Progenitor cell of endocrine pancreas (in vitro differentiated cells): ENCODE measurements around the gene UFSP2. TPM values are rescaled to one million over a fixed set of nuclear protein-coding genes. Genes with fewer than 3 reads are reported as not detected.

ENCODE experiments used
- DNase-seq: peaks from one replicate; pipeline ENCODE4 v3.0.0; 2021; ENCODE audit warnings: low spot score; ENCODE audit not compliant: unreplicated experiment
- H3K27ac Mint-ChIP-seq: 2 replicates; pipeline ENCODE4 v1.8.0; 2021; ENCODE audit warnings: mild to moderate bottlenecking, moderate library complexity, mixed read lengths
- H3K27me3 Mint-ChIP-seq: 2 replicates; pipeline ENCODE4 v1.8.0; 2021; ENCODE audit warnings: mixed read lengths
- H3K36me3 Mint-ChIP-seq: 2 replicates; pipeline ENCODE4 v1.8.0; 2022; ENCODE audit warnings: mixed read lengths; ENCODE audit not compliant: insufficient read depth
- H3K4me1 Mint-ChIP-seq: 2 replicates; pipeline ENCODE4 v1.8.0; 2021; ENCODE audit warnings: low read depth, mixed read lengths
- H3K4me3 Mint-ChIP-seq: 2 replicates; pipeline ENCODE4 v1.8.0; 2021; ENCODE audit warnings: low read depth, mild to moderate bottlenecking, moderate library complexity, mixed read lengths
- H3K9me3 Mint-ChIP-seq: 2 replicates; pipeline ENCODE4 v1.8.0; 2021; ENCODE audit warnings: low read depth, mixed read lengths
- total RNA-seq: library from RNA; stranded (reverse); gene quantifications from 2 replicates; pipeline ENCODE4 v1.2.1, GENCODE V29; 2021
- TF ChIP-seq, protein P1 (sequence below): fragments of 200-600 bp; sonication (generic); IDR thresholded peaks from one replicate; pipeline ENCODE4 v1.5.0; 2021; ENCODE audit warnings: antibody characterized with exemption, mild to moderate bottlenecking; ENCODE audit not compliant: unreplicated experiment

UFSP2 gene
- total RNA-seq, 1 donor from 2014 or later, result 32.3 TPM

GRCh38 chr4:185465707-185466106 is 39.9 kb upstream of the UFSP2 start:
- peaks cover 52% of the 10 kb centered on the region for H3K27me3 Mint-ChIP-seq
- no peak overlapping the region for H3K27ac Mint-ChIP-seq
- peaks cover 3% of the 10 kb centered on the region for H3K9me3 Mint-ChIP-seq

DNA sequence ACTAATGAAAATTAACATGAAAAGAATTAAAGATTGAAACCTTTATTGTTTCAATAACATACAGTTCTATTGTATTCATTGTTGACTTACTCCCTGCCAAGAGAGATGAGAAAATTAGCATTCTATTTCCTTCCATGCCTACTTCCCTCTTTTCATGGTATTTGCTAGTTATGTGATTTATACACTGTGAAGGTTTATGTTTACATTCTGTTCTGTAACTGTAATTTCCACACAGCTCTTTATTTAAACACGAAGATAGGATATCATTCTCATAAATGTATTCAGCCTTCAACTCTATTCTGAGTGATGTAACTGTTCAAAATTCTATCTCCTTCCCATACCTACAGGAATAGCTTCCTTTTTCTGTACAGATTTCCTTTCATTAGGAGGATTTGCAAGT is 39.1 kb upstream of the UFSP2 start:
- no peak for DNase-seq
- Mint-ChIP-seq H3K4me3 (no peak overlapping the region), H3K27ac (no peak overlapping the region), H3K36me3 (peaks cover 2% of the 10 kb centered on the region), H3K9me3 (peaks cover 3% of the 10 kb centered on the region), H3K4me1 (peaks cover 9% of the 10 kb centered on the region), H3K27me3 (peaks cover 50% of the 10 kb centered on the region)
- TF ChIP-seq, protein P1, sequence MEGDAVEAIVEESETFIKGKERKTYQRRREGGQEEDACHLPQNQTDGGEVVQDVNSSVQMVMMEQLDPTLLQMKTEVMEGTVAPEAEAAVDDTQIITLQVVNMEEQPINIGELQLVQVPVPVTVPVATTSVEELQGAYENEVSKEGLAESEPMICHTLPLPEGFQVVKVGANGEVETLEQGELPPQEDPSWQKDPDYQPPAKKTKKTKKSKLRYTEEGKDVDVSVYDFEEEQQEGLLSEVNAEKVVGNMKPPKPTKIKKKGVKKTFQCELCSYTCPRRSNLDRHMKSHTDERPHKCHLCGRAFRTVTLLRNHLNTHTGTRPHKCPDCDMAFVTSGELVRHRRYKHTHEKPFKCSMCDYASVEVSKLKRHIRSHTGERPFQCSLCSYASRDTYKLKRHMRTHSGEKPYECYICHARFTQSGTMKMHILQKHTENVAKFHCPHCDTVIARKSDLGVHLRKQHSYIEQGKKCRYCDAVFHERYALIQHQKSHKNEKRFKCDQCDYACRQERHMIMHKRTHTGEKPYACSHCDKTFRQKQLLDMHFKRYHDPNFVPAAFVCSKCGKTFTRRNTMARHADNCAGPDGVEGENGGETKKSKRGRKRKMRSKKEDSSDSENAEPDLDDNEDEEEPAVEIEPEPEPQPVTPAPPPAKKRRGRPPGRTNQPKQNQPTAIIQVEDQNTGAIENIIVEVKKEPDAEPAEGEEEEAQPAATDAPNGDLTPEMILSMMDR, result no peak

More at GRCh38 chr4:185465707-185466106, 39.9 kb upstream of the UFSP2 start:
- DNase-seq, result no peak
- no peaks in the 10 kb centered on the region for H3K36me3 Mint-ChIP-seq
- no peak overlapping the region for H3K4me3 Mint-ChIP-seq
- TF ChIP-seq, protein P1, result no peak
- H3K4me1 Mint-ChIP-seq, result peaks cover 13% of the 10 kb centered on the region

- Mint-ChIP-seq H3K27ac (no peak overlapping the region), H3K4me1 (peaks cover 2% of the 10 kb centered on the region), H3K9me3 (peaks cover 3% of the 10 kb centered on the region), H3K27me3 (peaks cover 43% of the 10 kb centered on the region), H3K36me3 (peaks cover 2% of the 10 kb centered on the region), H3K4me3 (no peak overlapping the region)
- no peak for DNase-seq
- TF ChIP-seq, protein P1, result no peak
These were observed 38.4 kb upstream of the UFSP2 start for GRCh38 chr4:185464183-185464582.

DNA sequence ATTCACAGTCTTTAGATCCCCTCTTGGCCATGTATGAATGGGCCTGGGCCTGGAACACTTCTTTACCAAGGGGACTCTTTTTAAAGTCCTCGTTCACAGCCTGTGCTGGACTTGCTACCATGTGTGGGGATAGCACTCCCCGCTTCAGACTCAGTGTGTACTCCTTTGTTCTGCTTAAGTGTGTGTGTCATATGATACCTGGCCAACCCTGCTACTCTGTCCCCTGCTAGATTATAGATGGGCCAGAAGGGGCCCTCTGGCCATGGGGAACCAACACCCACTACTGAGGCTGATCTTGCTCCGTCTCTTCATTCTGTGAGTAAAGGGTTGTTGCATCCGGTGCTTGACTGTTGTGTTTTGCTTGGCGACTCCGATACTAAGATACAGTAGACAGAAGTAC is 37.8 kb upstream of the UFSP2 start:
- Mint-ChIP-seq H3K4me3 (no peak overlapping the region), H3K9me3 (no peaks in the 10 kb centered on the region), H3K4me1 (peaks cover 1% of the 10 kb centered on the region), H3K27ac (no peak overlapping the region), H3K27me3 (peaks cover 41% of the 10 kb centered on the region), H3K36me3 (peaks cover 2% of the 10 kb centered on the region)
- TF ChIP-seq, protein P1, result no peak
- no peak for DNase-seq

GRCh38 chr4:185461565-185461964 is 35.8 kb upstream of the UFSP2 start:
- Mint-ChIP-seq H3K4me3 (no peak overlapping the region), H3K36me3 (peaks cover 2% of the 10 kb centered on the region), H3K27ac (no peak overlapping the region), H3K9me3 (no peaks in the 10 kb centered on the region), H3K27me3 (peaks cover 29% of the 10 kb centered on the region), H3K4me1 (peaks cover 1% of the 10 kb centered on the region)
- DNase-seq, result no peak
- TF ChIP-seq, protein P1, result no peak
